GM23248 (cell line): Measurements from ENCODE around the gene EIF4A3. TPM values are rescaled to one million over a fixed set of nuclear protein-coding genes. Genes with fewer than 3 reads are reported as not detected.

Experiments
- DNase-seq: peaks from one replicate; pipeline ENCODE4 v3.0.0-alpha.2; 2015
- H2AFZ ChIP-seq: fragments of 200-600 bp; sonication (generic); 2 replicates; pipeline ENCODE4 v1.6.1; 2016; ENCODE audit warnings: antibody characterized with exemption
- H3F3A ChIP-seq: fragments of 200-600 bp; sonication (generic); 2 replicates; pipeline ENCODE4 v1.6.1; 2016; ENCODE audit warnings: mild to moderate bottlenecking, antibody characterized with exemption, mixed run types; ENCODE audit not compliant: insufficient read depth
- H3K27ac ChIP-seq: fragments of 200-600 bp; sonication (generic); 2 replicates; pipeline ENCODE4 v1.5.1; 2016; ENCODE audit warnings: mild to moderate bottlenecking
- H3K27me3 ChIP-seq: fragments of 200-600 bp; sonication (generic); replicated peaks from 2 replicates; pipeline ENCODE4 v1.6.1; 2016; ENCODE audit warnings: mild to moderate bottlenecking; ENCODE audit not compliant: insufficient read depth
- H3K36me3 ChIP-seq: fragments of 200-600 bp; sonication (generic); 2 replicates; pipeline ENCODE4 v1.6.1; 2016; ENCODE audit warnings: low read depth, mild to moderate bottlenecking
- H3K4me1 ChIP-seq: fragments of 200-600 bp; sonication (generic); 2 replicates; pipeline ENCODE4 v1.6.1; 2016; ENCODE audit warnings: mild to moderate bottlenecking; ENCODE audit not compliant: insufficient read depth
- H3K4me2 ChIP-seq: fragments of 200-600 bp; sonication (generic); one replicate; pipeline ENCODE4 v1.6.1; 2016; ENCODE audit warnings: mild to moderate bottlenecking; ENCODE audit not compliant: unreplicated experiment
- H3K4me3 ChIP-seq: fragments of 200-600 bp; sonication (generic); 2 replicates; pipeline ENCODE4 v1.5.1; 2016; ENCODE audit warnings: mild to moderate bottlenecking
- H3K79me2 ChIP-seq: fragments of 200-600 bp; sonication (generic); 2 replicates; pipeline ENCODE4 v1.6.1; 2016; ENCODE audit warnings: mild to moderate bottlenecking; ENCODE audit not compliant: insufficient read depth
- H3K9ac ChIP-seq: fragments of 200-600 bp; sonication (generic); 2 replicates; pipeline ENCODE4 v1.6.1; 2016; ENCODE audit warnings: mild to moderate bottlenecking
- H3K9me2 ChIP-seq: fragments of 200-600 bp; sonication (generic); 2 replicates; pipeline ENCODE4 v1.6.1; 2016; ENCODE audit warnings: mixed run types, mild to moderate bottlenecking, moderate library complexity; ENCODE audit not compliant: insufficient read depth
- H3K9me3 ChIP-seq: fragments of 200-600 bp; sonication (generic); one replicate; pipeline ENCODE4 v1.6.1; 2017; ENCODE audit warnings: low read depth
- H4K20me1 ChIP-seq: fragments of 200-600 bp; sonication (generic); 2 replicates; pipeline ENCODE4 v1.6.0; 2016; ENCODE audit not compliant: insufficient read depth
- EZH2 ChIP-seq: fragments of 200-600 bp; sonication (generic); IDR thresholded peaks from 2 replicates; pipeline ENCODE4 v1.6.1; 2018; ENCODE audit warnings: antibody characterized with exemption, mild to moderate bottlenecking; ENCODE audit not compliant: insufficient read depth, poor library complexity, severe bottlenecking
- EZH2phosphoT487 ChIP-seq: fragments of 200-600 bp; sonication (generic); IDR thresholded peaks from 2 replicates; pipeline ENCODE4 v1.6.1; 2018; ENCODE audit warnings: antibody characterized with exemption, moderate library complexity, mild to moderate bottlenecking, low read depth; ENCODE audit not compliant: insufficient read depth
- WGBS, 2 experiments: methylation state at CpG; one replicate each; pipeline ENCODE4 v1.1.6; 2015 to 2017; ENCODE audit warnings: low lambda C conversion rate in 2 of 2, low coverage in 1 of 2; ENCODE audit errors: missing lambda C conversion rate in 2 of 2; 5-methylcytosine and 5-hydroxymethylcytosine counted together
- in situ Hi-C: fragments of 300-500 bp; cut with MboI; formaldehyde crosslinking; loops from 2 replicates; pipeline ENCODE4 v1.15.0; 2020
- polyA plus RNA-seq: library from polyadenylated mRNA; unstranded; fragments of >200 nt; fragmentation: Nextera tagmentation; extraction: Ambion mirVana; gene quantifications from 2 replicates; pipeline ENCODE4 v1.2.1, GENCODE V29; 2016
- total RNA-seq: library from RNA; depleted of rRNA; stranded (reverse); fragments of >200 nt; shearing (Covaris generic); gene quantifications from 2 replicates; pipeline ENCODE4 v1.2.3, GENCODE V29; 2014

Gene EIF4A3
- total and polyA plus RNA-seq, 2 experiments from 2014 or later: 75.1 to 129 TPM

DNA sequence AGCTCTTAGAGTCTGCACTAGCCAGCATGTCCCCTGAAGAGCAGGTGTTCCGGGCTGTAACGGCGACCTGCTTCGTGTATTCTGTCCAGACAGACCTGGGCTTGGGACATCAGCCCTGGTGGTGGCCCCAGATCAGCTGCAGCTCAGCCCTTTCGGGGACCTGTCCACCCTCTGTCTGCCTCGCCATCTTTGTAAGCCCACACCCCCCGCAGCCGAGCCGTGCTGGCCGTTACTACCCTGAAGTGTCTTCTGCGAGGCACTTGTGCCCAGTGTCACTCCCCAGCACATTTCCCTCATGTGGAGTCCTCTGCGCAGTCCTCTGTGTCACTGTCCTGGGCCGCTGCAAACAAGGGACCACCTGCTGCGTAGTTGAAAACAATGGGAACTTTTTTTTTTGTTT is 33.3 kb upstream of the EIF4A3 start:
- WGBS, 2 experiments: 61 to 76% methylated on average over 10 to 13 of the region's 14 CpGs
- Histone ChIP-seq H2AFZ (no peak overlapping the region), H3K36me3 (no peaks in the 10 kb centered on the region), H3K9me3 (no peaks in the 10 kb centered on the region), H3F3A (no peaks in the 10 kb centered on the region), H3K4me1 (no peaks in the 10 kb centered on the region), H4K20me1 (no peaks in the 10 kb centered on the region), H3K79me2 (no peaks in the 10 kb centered on the region), H3K4me2 (no peak overlapping the region), H3K27me3 (0 out of 2 replicates have a peak, but pooled peaks cover 5% of the 10 kb centered on the region), H3K27ac (no peak overlapping the region), H3K9me2 (no peaks in the 10 kb centered on the region), H3K9ac (no peak overlapping the region), H3K4me3 (no peak overlapping the region)
- TF ChIP-seq EZH2phosphoT487 (no peak), EZH2 (no peak)
- in situ Hi-C loops: no loop called here
- no peak for DNase-seq

DNA sequence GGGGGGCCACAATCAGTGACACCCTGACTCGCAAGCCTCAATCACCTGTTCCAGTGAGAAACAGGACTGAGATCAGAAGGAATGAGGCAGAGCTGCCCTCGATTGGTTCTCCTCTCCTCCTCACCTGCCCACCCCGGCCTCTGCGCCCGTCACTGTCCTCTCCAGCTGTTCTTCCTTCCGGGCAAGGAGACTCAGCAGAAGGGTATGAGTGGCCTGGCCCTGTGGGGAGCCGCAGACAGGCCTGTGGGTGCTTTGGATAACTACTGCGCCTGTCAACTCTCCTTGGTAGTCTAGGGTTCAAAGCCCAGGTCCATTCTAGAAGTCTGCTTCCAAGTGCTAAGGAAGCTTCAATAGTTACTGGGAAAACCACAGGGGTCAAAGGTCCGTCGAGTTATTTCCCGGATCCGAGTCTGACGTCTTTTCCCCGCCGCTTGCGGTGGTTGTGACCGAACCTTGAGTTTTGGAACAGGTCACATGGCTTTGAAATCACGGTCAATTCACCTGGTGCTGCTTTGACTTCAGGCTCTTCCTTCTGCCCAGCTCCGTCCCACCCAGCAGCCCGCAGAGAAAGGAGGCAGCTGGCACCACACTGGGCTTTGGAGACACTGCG is 31.2 kb upstream of the EIF4A3 start:
- no peak overlapping the region for H3K27ac ChIP-seq
- no peaks in the 10 kb centered on the region for H3K4me1 ChIP-seq
- H2AFZ ChIP-seq: no peak overlapping the region
- H3K9ac ChIP-seq: no peak overlapping the region
- H3F3A ChIP-seq: no peaks in the 10 kb centered on the region
- H3K9me2 ChIP-seq: no peaks in the 10 kb centered on the region
- H4K20me1 ChIP-seq: no peaks in the 10 kb centered on the region
- H3K27me3 ChIP-seq: 0 out of 2 replicates have a peak, but pooled peaks cover 5% of the 10 kb centered on the region
- no peaks in the 10 kb centered on the region for H3K36me3 ChIP-seq
- no peaks in the 10 kb centered on the region for H3K79me2 ChIP-seq
- no peak overlapping the region for H3K4me3 ChIP-seq
- no peak overlapping the region for H3K4me2 ChIP-seq
- DNase-seq: no peak
- TF ChIP-seq EZH2: no peak
- TF ChIP-seq EZH2phosphoT487: no peak
- WGBS, 2 experiments: 81 to 88% methylated on average over 21 of the region's 21 CpGs
- no peaks in the 10 kb centered on the region for H3K9me3 ChIP-seq
- in situ Hi-C loops: no loop called here

DNA sequence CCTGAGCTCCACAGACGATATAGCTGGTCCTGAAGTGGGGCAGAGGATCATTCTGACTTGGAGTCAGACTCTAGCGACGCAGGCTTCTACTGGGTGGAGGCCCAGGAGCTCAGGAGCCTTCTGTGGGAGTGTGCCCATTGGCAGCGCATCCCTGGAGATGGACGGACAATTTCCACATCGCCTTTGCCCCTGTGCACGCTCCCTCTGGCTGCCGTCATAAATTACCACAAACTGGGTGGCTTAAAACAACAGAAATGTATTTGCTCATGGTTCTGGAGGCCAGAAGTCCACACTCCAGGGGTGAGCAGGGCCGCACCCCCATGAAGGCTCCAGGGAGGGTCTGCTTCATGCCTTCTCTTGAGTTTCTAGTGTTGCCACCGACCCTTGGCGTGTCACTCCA is 29.8 kb upstream of the EIF4A3 start:
- Histone ChIP-seq H4K20me1 (no peaks in the 10 kb centered on the region), H3K36me3 (no peaks in the 10 kb centered on the region), H3K79me2 (no peaks in the 10 kb centered on the region), H3K27me3 (0 out of 2 replicates have a peak, but pooled peaks cover 5% of the 10 kb centered on the region), H3K9ac (no peak overlapping the region), H3K4me2 (no peak overlapping the region), H3K9me2 (no peaks in the 10 kb centered on the region), H2AFZ (no peak overlapping the region), H3F3A (no peaks in the 10 kb centered on the region), H3K27ac (no peak overlapping the region), H3K4me3 (no peak overlapping the region), H3K4me1 (no peaks in the 10 kb centered on the region), H3K9me3 (no peaks in the 10 kb centered on the region)
- 87 to 88% methylated on average over 11 of the region's 11 CpGs for WGBS, 2 experiments
- in situ Hi-C loops: no loop called here
- DNase-seq: no peak
- TF ChIP-seq EZH2 (no peak), EZH2phosphoT487 (no peak)

DNA sequence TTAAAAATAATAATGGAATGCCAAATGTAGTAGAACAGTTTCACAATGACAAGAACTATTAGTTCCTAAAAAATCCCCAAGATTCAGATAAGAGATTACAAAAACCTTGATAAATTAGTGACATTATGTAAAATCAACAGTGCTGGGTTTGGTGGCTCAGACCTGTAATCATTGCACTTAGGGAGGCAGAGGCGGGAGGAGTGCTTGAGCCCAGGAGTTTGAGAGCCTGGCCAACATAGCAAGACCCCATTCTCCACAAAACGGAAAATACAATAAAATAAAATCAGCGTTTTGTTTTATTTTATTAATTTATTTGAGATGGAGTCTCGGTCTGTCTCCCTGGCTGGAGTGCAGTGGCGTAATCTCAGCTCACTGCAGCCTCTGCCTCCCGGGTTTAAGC is 27.0 kb upstream of the EIF4A3 start:
- Histone ChIP-seq H3K27me3 (0 out of 2 replicates have a peak, but pooled peaks cover 2% of the 10 kb centered on the region), H3K27ac (no peak overlapping the region), H3K4me3 (no peak overlapping the region), H3F3A (no peaks in the 10 kb centered on the region), H3K9me2 (no peaks in the 10 kb centered on the region), H3K79me2 (no peaks in the 10 kb centered on the region), H3K9me3 (no peaks in the 10 kb centered on the region), H3K4me1 (no peaks in the 10 kb centered on the region), H3K4me2 (no peak overlapping the region), H2AFZ (no peak overlapping the region), H3K9ac (no peak overlapping the region), H4K20me1 (no peaks in the 10 kb centered on the region), H3K36me3 (no peaks in the 10 kb centered on the region)
- in situ Hi-C loops: no loop called here
- WGBS, 2 experiments: 83 to 88% methylated on average over 6 of the region's 6 CpGs
- no peak for DNase-seq
- TF ChIP-seq EZH2 (no peak), EZH2phosphoT487 (no peak)
